Ramos (cell line): ENCODE data around the gene PMAIP1.

ENCODE experiments used
- in situ Hi-C: fragments of 300-500 bp; cut with MboI; formaldehyde crosslinking; loops from one replicate; pipeline ENCODE4 v1.14.3; 2022; ENCODE audit warnings: low sequenced_read_pairs; ENCODE audit not compliant: unreplicated experiment

The PMAIP1 gene

DNA sequence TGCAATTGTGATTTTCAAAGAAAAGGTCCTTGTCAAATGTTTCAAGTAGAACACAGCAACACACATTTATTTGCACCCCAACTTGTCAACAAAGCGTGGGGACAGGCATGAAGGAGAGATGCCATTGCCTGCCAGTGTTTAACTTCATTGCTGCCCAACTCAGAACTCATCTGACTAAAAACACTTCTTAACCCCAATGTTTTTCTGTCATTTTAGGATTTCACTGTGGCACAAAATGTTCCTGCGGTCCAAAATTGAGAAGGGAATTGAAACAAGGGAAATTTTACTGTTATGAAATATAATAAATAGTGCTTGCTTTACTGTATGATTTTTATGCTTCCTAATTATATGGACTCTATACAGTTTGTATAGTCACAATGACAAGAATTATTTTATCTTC is 45.7 kb downstream of the PMAIP1 start:
- in situ Hi-C loops = no loop called here

- in situ Hi-C loops = no loop called here
Measured at GRCh38 chr18:59950215-59950944, 50.6 kb downstream of the PMAIP1 start.

- in situ Hi-C loops = no loop called here
Measured at GRCh38 chr18:59951591-59951990, 51.8 kb downstream of the PMAIP1 start.

- in situ Hi-C loops = no loop called here
Measured at GRCh38 chr18:59952283-59953007, 52.6 kb downstream of the PMAIP1 start.
